H1 (cell line): Measurements from ENCODE around the gene MLKL.

Source experiments
- CEBPB ChIP-seq: IDR thresholded peaks from 2 replicates; pipeline ENCODE4 v1.6.1; 2012; ENCODE audit warnings: low read depth, low read length
- CHD2 ChIP-seq: IDR thresholded peaks from 2 replicates; pipeline ENCODE4 v1.6.1; 2012; ENCODE audit warnings: low read length, improper control_type of control experiment
- EZH2 ChIP-seq: fragments of 200-600 bp; sonication (generic); IDR thresholded peaks from 2 replicates; pipeline ENCODE4 v1.7.1; 2012; ENCODE audit warnings: low read depth, mild to moderate bottlenecking, moderate library complexity, low read length, inconsistent platforms; ENCODE audit not compliant: severe bottlenecking
- HDAC2 ChIP-seq, 2 experiments: fragments of 300-600 bp in 1 of 2; sonication (generic) in 1 of 2; IDR thresholded peaks; 2 replicates each; pipeline ENCODE4 v1.6.1; 2011 to 2012; ENCODE audit warnings: low read depth in 2 of 2, low read length in 2 of 2, mild to moderate bottlenecking in 2 of 2, moderate library complexity in 2 of 2, borderline replicate concordance in 1 of 2, inconsistent platforms in 1 of 2
- MAFK ChIP-seq: IDR thresholded peaks from 2 replicates; pipeline ENCODE4 v1.6.1; 2012; ENCODE audit warnings: low read depth, mild to moderate bottlenecking, improper control_type of control experiment, low read length
- POLR2A ChIP-seq, 2 experiments: IDR thresholded peaks; 1 replicate in 1 of 2; 2 replicates in 1 of 2; pipeline ENCODE4 v1.6.1; 2011; ENCODE audit warnings: low read depth in 2 of 2, low read length in 2 of 2, mild to moderate bottlenecking in 2 of 2; ENCODE audit errors: control extremely low read depth in 1 of 2
- TAF7 ChIP-seq: optimal IDR thresholded peaks from 2 replicates; pipeline ENCODE3; 2011; ENCODE audit warnings: low read depth, mild to moderate bottlenecking, inconsistent platforms, low read length, moderate library complexity, borderline replicate concordance
- TBP ChIP-seq: IDR thresholded peaks from 2 replicates; pipeline ENCODE4 v1.6.1; 2011; ENCODE audit warnings: low read depth, low read length, improper control_type of control experiment
- TF ChIP-seq, protein P1 (sequence below): IDR thresholded peaks from 2 replicates; pipeline ENCODE4 v1.6.1; 2012; ENCODE audit warnings: inconsistent platforms

DNA sequence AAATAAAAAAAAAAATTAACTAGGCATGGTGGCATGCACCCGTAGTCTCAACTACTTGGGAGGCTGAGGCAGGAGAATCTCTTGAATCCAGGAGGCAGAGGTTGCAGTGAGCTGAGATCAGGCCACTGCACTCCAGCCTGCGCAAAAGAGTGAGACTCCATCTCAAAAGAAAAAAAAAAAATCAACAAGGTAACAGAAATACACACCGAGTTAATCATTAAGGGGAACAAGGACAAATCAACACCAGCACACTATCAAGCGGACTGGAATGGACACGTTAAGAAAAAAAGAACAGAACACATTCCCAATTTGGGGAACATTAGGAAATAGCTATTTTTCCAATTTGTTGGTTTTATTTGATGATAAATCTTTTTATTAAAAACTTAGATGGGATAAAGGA is 65.4 kb downstream of the MLKL start:
- TF ChIP-seq EZH2, result no peak
- TF ChIP-seq CEBPB, result no peak
- TF ChIP-seq POLR2A (IDR thresholded peaks at IDR 0.05; ENCODE audit: control extremely low read depth in 1 of 2, low read depth in 2 of 2, low read length in 2 of 2), result no peak
- no peak for TF ChIP-seq TAF7
- TF ChIP-seq, protein P1, sequence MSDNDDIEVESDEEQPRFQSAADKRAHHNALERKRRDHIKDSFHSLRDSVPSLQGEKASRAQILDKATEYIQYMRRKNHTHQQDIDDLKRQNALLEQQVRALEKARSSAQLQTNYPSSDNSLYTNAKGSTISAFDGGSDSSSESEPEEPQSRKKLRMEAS, result no peak
- no peak for TF ChIP-seq HDAC2 (IDR thresholded peaks at IDR 0.05; ENCODE audit: borderline replicate concordance in 1 of 2, low read depth in 2 of 2, low read length in 2 of 2)
- no peak for TF ChIP-seq MAFK
- TF ChIP-seq CHD2, result no peak
- TF ChIP-seq TBP, result no peak
